NCI-H2107 treated with DMSO at 0.1 percent for 48 hours (cell line): ENCODE results near the gene ABCB10.
"Not testable (repeated sequence)": the region's sequence is repeated elsewhere in the genome, so short reads cannot be mapped to it uniquely, and the experiment has no call there.

Experiments used
- DNase-seq: peaks from one replicate; lab custom pipeline; 2025; ENCODE audit not compliant: unreplicated experiment; lab: John Stamatoyannopoulos, UW

Gene ABCB10

DNA sequence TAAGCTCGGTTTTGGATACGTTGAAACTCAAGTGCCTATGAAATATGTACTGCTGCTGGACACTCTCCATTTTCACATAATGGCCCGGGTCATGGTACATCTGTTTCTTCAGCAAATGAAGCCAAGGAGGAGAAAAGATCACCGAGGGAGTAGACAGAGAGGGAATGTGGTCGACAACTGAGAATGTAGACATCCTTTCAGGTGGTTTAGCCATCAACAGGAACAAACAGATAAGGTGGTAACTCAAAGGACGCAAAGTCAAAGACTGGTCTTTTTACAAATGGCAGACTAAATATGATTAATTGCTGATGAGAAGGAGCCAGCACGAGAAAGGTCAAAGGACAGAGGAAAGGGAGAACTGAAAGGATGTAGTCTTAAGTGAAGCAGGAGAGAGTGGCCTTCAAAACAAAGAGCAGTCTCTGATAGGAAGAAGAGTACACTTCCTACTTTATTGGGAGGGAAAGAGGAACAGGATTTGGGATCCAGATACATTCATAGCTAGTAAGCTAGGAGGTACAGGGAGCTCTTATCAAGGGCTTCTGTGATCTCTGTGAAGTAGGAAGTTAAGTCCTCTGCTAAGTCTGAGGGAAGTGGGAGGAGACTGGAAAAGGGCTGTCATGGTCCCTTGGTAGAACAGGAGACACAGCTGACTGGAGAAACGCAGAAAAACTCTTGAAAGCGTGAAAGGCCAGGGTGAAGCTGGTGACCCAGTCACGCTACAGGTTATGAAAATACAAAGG is 78.7 kb downstream of the ABCB10 start:
- no peak for DNase-seq

DNA sequence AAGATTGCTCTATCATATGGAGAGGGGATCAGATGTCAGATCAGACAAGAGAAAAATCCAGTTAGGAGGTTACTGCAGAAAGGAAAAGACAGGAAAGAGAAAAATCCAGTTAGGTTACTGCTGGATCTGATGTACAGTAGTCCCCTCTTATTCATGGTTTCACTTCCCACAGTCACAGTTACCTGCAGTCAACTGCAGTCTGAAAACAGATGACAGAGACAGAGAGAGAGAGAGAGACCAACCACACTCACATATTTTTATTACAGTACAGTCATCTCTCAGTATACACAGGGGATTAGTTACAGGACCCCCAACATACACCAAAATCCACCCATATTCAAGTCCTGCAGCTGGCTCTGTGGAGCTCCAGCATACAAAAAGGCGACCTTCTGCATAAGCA is 79.7 kb downstream of the ABCB10 start:
- DNase-seq, result no peak

DNA sequence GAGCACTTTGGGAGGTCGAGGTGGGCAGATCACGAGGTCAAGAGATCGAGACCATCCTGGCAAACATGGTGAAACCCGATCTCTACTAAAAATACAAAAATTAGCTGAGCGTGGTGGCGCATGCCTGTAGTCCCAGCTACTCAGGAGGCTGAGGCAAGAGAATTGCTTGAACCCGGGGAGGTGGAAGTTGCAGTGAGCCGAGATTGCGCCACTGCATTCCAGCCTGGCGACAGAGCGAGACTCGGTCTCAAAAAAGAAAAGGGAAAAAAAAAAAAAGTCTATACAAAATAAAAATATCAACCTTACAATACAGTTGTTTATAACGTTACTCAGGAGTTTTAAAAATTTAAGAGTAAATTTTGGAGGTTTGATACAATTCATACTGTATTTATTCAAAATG is 82.6 kb downstream of the ABCB10 start:
- DNase-seq, result not testable (repeated sequence)

DNA sequence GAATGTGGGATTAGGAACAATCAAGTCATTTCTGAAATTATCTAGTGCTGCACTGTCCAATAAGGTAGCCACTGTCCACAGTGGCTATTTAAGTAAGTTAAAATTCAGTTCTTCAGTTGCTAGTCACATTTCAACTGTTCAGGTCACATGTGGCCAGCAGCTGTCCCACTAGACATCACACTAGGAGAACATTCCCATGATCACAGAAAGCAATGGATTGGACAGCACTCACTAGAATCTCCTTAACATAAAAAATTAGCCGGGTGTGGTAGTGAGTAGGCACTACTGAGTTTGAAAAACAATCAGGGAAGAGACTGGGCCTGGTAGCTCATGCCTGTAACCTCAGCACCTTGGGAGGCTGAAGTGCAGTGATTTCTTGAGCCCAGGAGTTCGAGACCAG is 84.0 kb downstream of the ABCB10 start:
- DNase-seq, result no peak

GRCh38 chr1:229471175-229471574 is 87.3 kb downstream of the ABCB10 start:
- DNase-seq, result no peak

DNA sequence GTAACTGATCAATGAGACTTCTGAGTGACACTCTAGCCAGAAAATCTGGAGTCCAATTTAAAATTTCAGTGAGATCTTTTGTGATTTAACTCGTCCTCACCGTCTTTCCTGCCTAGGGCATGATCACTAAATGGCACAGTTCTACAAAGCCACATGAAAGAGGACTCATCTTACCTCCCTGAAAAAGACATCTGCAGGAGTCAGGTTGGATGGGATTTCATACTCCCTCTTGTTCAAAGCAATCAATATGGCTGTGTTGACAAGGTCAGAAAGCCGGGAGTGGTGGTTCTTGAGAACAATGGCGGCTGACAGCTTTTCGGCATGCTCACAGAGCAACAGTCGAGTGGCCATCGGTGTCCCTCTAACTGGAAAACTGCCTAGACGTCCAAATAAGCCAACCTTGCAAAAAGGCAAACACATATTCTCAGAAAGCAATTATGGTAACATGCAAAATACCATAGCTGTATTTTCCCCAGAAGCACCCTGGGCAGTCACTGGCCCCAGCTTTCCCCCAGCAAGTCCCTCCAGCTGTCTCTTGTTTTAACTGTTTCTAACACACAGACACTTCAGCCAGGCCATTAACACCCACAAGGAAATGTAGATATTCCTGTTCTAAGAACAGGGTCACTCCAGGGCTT is 88.0 kb downstream of the ABCB10 start:
- DNase-seq, result peak; percentile 90

GRCh38 chr1:229466887-229467286 is 91.6 kb downstream of the ABCB10 start:
- no peak for DNase-seq
